ENCODE results near the gene PRR35. TPM values are rescaled to one million over a fixed set of nuclear protein-coding genes. Genes with fewer than 3 reads are reported as not detected.

Gene PRR35
- total and polyA plus RNA-seq, 2 donors (not counting 3 experiments of a cell fraction or from before 2014, with no cell fraction given): not detected

DNA sequence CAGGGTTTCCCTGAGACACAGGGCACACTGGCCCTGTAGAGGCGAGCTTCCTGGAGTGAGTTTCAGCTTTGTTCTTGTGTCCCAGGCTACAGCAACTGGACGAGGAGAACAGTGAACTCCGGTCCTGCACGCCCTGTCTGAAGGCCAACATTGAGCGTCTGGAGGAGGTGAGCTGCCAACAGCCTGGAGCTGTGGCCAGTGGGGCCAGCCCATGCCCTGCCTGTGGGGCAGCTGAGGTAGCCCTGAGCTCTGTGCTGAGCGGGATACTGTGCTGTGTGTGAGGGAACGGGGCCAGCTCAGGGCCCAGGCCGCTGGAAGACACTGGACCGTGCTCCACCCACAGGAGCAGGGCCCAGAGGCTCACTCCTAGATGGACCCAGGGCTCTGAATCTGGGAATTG lies 41.3 kb upstream of the PRR35 start:
- Histone ChIP-seq H3K9ac (replicated peaks; ENCODE audit: extremely low read depth, insufficient read depth, low read length) (no peak overlapping the region), H3K4me3 (replicated peaks in 1 of 3; ENCODE audit: insufficient read depth in 1 of 3, low read depth in 1 of 3, low read length in 3 of 3) (no peak overlapping the region), H3K9me3 (replicated peaks; ENCODE audit: control insufficient read depth, insufficient read depth, low read length) (no peaks in the 10 kb centered on the region), H3K4me2 (ENCODE audit: insufficient read depth, low read length) (no peak overlapping the region), H3K79me2 (ENCODE audit: control insufficient read depth, insufficient read depth, low read length) (no peaks in the 10 kb centered on the region), H3K27ac (ENCODE audit: insufficient read depth, low read depth, low read length) (no peak overlapping the region), H3K4me1 (ENCODE audit: control insufficient read depth, extremely low read depth, insufficient read depth, low read length) (no peaks in the 10 kb centered on the region), H4K20me1 (replicated peaks; ENCODE audit: control insufficient read depth, extremely low read depth, insufficient read depth, low read length) (no peaks in the 10 kb centered on the region), H3K36me3 (ENCODE audit: control insufficient read depth in 2 of 2, extremely low read depth in 1 of 2, insufficient read depth in 2 of 2, low read length in 2 of 2) (peaks cover 0 to 21% of the 10 kb centered on the region in 2 experiments), H3K27me3 (ENCODE audit: control insufficient read depth in 2 of 2, insufficient read depth in 2 of 2, low read length in 2 of 2) (no peaks in the 10 kb centered on the region), H3K9me1 (replicated peaks; ENCODE audit: control insufficient read depth, extremely low read depth, insufficient read depth, low read length) (no peaks in the 10 kb centered on the region), H2AFZ (ENCODE audit: low read depth, low read length) (no peak overlapping the region)
- intact Hi-C loops (cut with micrococcal nuclease): no loop called here
- ChIA-PET POLR2A (no interaction called here), CTCF (interaction anchor here (0.9 kb wide), 1 partner anchor 25 kb away, joined by 3 read pairs; no protein-coding TSS in a partner anchor)
- BruUV-seq (replicated peaks): no TSS peak
- TF ChIP-seq, protein P1, sequence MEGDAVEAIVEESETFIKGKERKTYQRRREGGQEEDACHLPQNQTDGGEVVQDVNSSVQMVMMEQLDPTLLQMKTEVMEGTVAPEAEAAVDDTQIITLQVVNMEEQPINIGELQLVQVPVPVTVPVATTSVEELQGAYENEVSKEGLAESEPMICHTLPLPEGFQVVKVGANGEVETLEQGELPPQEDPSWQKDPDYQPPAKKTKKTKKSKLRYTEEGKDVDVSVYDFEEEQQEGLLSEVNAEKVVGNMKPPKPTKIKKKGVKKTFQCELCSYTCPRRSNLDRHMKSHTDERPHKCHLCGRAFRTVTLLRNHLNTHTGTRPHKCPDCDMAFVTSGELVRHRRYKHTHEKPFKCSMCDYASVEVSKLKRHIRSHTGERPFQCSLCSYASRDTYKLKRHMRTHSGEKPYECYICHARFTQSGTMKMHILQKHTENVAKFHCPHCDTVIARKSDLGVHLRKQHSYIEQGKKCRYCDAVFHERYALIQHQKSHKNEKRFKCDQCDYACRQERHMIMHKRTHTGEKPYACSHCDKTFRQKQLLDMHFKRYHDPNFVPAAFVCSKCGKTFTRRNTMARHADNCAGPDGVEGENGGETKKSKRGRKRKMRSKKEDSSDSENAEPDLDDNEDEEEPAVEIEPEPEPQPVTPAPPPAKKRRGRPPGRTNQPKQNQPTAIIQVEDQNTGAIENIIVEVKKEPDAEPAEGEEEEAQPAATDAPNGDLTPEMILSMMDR (IDR thresholded peaks at IDR 0.05; ENCODE audit: extremely low read depth in 1 of 2, insufficient read depth in 1 of 2, low read depth in 1 of 2, low read length in 2 of 2): no peak
- TF ChIP-seq FOS (IDR thresholded peaks at IDR 0.05; ENCODE audit: borderline replicate concordance, insufficient read depth, low read length): no peak
- no peak for TF ChIP-seq JUN (IDR thresholded peaks at IDR 0.05; ENCODE audit: borderline replicate concordance, insufficient read depth, insufficient read length, low read depth)
- no peak for TF ChIP-seq POLR2A (IDR thresholded peaks at IDR 0.05; ENCODE audit: low read depth, low read length)
- TF ChIP-seq POLR2AphosphoS5 (IDR thresholded peaks at IDR 0.05; ENCODE audit: insufficient read depth, low read depth, low read length): no peak
- TF ChIP-seq, protein P2, sequence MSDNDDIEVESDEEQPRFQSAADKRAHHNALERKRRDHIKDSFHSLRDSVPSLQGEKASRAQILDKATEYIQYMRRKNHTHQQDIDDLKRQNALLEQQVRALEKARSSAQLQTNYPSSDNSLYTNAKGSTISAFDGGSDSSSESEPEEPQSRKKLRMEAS (IDR thresholded peaks at IDR 0.05; ENCODE audit: insufficient read depth, insufficient read length): no peak
- no peak for TF ChIP-seq MYC (IDR thresholded peaks at IDR 0.05; ENCODE audit: low read depth, low read length)
- no peak for TF ChIP-seq EZH2 (IDR thresholded peaks at IDR 0.05; ENCODE audit: borderline replicate concordance, low read depth, low read length, severe bottlenecking)
- TF ChIP-seq GATA2 (IDR thresholded peaks at IDR 0.05; ENCODE audit: insufficient read depth, insufficient read length, low read depth, low read length): no peak
- dilution Hi-C loops (cut with MboI; ENCODE audit: extremely low pct_ligation_motif_present, low sequenced_read_pairs): no loop called here
- DNase-seq (ENCODE audit: low read depth, low spot score) (no peak), FAIRE-seq (no peak)

Measured in endothelial cell of umbilical vein (primary cell).